ENCODE data around the gene POGLUT3. TPM values are rescaled to one million over a fixed set of nuclear protein-coding genes. Genes with fewer than 3 reads are reported as not detected.

The POGLUT3 gene
- total RNA-seq, 1 donor from 2014 or later, result 11.2 TPM

DNA sequence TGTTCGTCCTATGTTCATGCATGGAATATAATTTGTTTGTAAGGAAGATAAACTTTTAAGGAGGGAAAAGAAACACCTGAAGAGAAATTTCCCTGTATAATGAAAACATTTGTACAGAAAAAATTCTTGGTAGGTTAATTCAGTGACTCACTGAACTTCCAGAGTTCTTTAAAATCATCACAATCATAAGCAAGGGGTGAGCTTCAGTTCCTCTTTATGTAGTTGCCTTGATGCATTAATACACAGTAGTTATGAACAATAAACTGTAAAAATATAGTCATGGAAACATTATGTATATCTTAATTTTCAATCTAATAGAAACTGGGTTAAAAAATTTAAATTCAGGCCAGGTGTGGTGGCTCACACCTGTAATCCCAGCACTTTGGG is 29.7 kb downstream of the POGLUT3 start:
- H3K4me3 ChIP-seq (ENCODE audit: low read depth, low read length), result no peak overlapping the region
- TF ChIP-seq, protein P1, sequence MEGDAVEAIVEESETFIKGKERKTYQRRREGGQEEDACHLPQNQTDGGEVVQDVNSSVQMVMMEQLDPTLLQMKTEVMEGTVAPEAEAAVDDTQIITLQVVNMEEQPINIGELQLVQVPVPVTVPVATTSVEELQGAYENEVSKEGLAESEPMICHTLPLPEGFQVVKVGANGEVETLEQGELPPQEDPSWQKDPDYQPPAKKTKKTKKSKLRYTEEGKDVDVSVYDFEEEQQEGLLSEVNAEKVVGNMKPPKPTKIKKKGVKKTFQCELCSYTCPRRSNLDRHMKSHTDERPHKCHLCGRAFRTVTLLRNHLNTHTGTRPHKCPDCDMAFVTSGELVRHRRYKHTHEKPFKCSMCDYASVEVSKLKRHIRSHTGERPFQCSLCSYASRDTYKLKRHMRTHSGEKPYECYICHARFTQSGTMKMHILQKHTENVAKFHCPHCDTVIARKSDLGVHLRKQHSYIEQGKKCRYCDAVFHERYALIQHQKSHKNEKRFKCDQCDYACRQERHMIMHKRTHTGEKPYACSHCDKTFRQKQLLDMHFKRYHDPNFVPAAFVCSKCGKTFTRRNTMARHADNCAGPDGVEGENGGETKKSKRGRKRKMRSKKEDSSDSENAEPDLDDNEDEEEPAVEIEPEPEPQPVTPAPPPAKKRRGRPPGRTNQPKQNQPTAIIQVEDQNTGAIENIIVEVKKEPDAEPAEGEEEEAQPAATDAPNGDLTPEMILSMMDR (IDR thresholded peaks at IDR 0.05; ENCODE audit: insufficient read depth, low read length, poor library complexity, severe bottlenecking), result no peak
- no peak for DNase-seq (ENCODE audit: low read depth)
- H3K36me3 ChIP-seq (ENCODE audit: control insufficient read depth, insufficient read depth, low read length), result no peaks in the 10 kb centered on the region
- H3K27me3 ChIP-seq (ENCODE audit: control insufficient read depth, insufficient read depth, low read length), result no peaks in the 10 kb centered on the region

DNA sequence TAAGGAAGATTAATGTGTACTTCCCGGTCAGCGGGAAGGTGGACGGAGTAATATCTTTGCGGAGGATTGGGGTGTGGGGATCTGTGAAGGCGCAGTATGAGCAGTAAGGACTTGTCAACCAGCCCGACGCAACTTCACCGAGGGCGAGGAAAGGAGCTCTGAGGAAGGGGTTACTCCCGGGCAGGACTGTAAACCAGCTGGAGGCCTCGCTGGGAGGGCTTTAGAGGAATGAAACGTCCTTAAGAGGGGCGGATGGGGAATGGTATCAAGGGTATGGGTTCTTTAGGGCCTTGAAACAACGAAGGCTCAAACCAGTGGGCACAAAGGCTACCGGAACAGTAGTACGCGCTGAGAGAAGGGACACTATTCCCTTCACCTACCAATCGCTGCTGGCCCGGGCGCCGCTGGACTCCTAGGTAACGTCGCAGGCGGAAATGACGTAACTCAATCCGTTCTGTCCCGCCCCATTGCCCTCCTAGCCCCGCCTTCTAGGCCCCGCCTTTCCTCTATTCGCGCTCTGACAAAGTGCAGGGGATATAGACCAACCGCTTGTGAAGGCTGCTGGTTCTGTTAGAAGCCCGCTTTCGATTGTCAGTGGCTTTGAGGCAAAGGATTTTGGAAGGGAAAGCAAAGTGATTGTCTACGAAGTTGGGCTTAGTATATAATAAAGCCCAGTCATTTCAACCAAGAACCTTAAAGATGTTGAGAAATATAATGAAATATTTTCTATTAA is 30.9 kb downstream of the POGLUT3 start, which contains the start of gene C11orf65:
Gene C11orf65, minus strand, starts transcription at position 439 of the 733 bp plus-strand sequence. CDS start 5,970 bp downstream, outside the sequence.
- TF ChIP-seq, protein P1 (IDR thresholded peaks at IDR 0.05; ENCODE audit: insufficient read depth, low read length, poor library complexity, severe bottlenecking), result no peak
- DNase-seq (ENCODE audit: low read depth), result peak; percentile 75
- Histone ChIP-seq H3K27me3 (ENCODE audit: control insufficient read depth, insufficient read depth, low read length) (no peaks in the 10 kb centered on the region), H3K36me3 (ENCODE audit: control insufficient read depth, insufficient read depth, low read length) (no peaks in the 10 kb centered on the region), H3K4me3 (ENCODE audit: low read depth, low read length) (peak within 1 kb of the TSS; percentile 85)

DNA sequence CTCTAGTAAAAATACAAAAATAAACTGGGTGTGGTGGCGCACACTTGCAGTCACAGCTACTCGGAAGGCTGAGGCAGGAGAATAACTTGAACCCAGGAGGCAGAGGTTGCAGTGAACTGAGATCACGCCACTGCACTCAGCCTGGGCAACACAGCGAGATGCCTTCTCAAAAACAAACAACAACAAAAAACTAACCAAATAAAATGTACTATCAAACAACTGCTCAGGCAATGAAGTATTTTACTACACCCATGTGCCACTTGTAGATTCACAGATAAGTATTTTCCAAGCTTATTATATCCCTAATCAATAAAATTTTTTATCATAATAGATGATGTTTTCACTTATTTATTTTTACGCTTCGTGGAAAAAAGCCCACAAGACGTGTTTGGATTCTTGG is 31.8 kb downstream of the POGLUT3 start:
- no peak for DNase-seq (ENCODE audit: low read depth)
- Histone ChIP-seq H3K27me3 (ENCODE audit: control insufficient read depth, insufficient read depth, low read length) (no peaks in the 10 kb centered on the region), H3K36me3 (ENCODE audit: control insufficient read depth, insufficient read depth, low read length) (no peaks in the 10 kb centered on the region), H3K4me3 (ENCODE audit: low read depth, low read length) (peak overlapping the region; percentile 85)
- TF ChIP-seq, protein P1 (IDR thresholded peaks at IDR 0.05; ENCODE audit: insufficient read depth, low read length, poor library complexity, severe bottlenecking), result no peak

DNA sequence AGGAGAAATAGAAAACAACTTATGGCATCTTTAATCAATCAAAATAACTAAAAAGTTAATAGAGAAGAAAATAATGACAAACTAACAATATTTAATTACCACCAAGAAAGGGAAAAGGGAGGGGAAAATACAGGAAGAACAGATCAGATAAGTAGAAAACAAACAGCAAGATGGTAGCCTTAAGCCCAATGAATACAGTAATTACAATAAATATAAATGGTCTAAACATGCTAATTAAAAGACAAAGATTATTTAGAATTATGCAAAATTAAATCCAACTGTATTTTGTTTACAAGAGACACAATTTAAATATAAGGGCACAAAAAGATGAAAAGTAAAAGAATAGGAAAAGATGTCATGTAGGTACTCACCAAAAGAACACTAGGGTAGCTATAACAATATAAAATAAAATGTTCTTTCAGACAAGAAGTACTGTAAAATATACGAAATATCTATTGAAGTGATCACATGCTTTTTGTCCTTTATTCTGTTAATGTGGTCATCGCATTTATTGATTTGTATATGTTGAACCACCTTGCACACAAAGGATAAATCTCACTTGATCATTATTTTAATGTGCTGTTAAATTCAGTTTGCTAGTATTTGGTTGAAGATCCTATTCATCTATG is 44.9 kb downstream of the POGLUT3 start:
- no peaks in the 10 kb centered on the region for H3K27me3 ChIP-seq (ENCODE audit: control insufficient read depth, insufficient read depth, low read length)
- no peak for DNase-seq (ENCODE audit: low read depth)
- H3K36me3 ChIP-seq (ENCODE audit: control insufficient read depth, insufficient read depth, low read length), result no peaks in the 10 kb centered on the region
- no peak overlapping the region for H3K4me3 ChIP-seq (ENCODE audit: low read depth, low read length)
- TF ChIP-seq, protein P1 (IDR thresholded peaks at IDR 0.05; ENCODE audit: insufficient read depth, low read length, poor library complexity, severe bottlenecking), result no peak

Other genes starting within 250 kb of the POGLUT3 start
- gene C11orf65, start 30.9 kb downstream of the POGLUT3 start, total RNA-seq, result 0.25 and 0.75 TPM in 2 replicates
- gene EXPH5, start 95.4 kb upstream of the POGLUT3 start, total RNA-seq, result 8.5 and 10.1 TPM in 2 replicates
- gene DDX10, start 166.7 kb upstream of the POGLUT3 start, total RNA-seq, result 24.5 and 29.0 TPM in 2 replicates